ENCODE measurements around the gene NFASC. TPM values are rescaled to one million over a fixed set of nuclear protein-coding genes. Genes with fewer than 3 reads are reported as not detected.

The NFASC gene
- total and polyA plus RNA-seq, 2 experiments from 2014 or later, result 3.9 to 11.7 TPM

GRCh38 chr1:205062319-205062718, 191.7 kb downstream of the NFASC start (continued):
- TF ChIP-seq CTCF (conservative IDR thresholded peaks at IDR 0.05; ENCODE audit: low read depth in 2 of 2), result no peak
- TF ChIP-seq ZNF114 (CRISPR knock-in tag; IDR thresholded peaks at IDR 0.05), result no peak
- no peak for TF ChIP-seq ZNF331 (CRISPR knock-in tag; IDR thresholded peaks at IDR 0.05; ENCODE audit: low read depth)
- TF ChIP-seq STAT1 (IDR thresholded peaks at IDR 0.05; ENCODE audit: unreplicated experiment), result no peak
- TF ChIP-seq ETS1 (IDR thresholded peaks at IDR 0.05), result no peak
- no peak for TF ChIP-seq EZH2phosphoT487 (IDR thresholded peaks at IDR 0.05; ENCODE audit: unreplicated experiment)
- no peak for TF ChIP-seq EZH2 (IDR thresholded peaks at IDR 0.05; ENCODE audit: low read depth, unreplicated experiment)
- no peak for TF ChIP-seq POLR2AphosphoS5 (IDR thresholded peaks at IDR 0.05; ENCODE audit: low read depth)

GRCh38 chr1:205062895-205063294, 192.2 kb downstream of the NFASC start:
- no peaks in the 10 kb centered on the region for H3K36me3 ChIP-seq (ENCODE audit: insufficient read depth)
- H3K27me3 Mint-ChIP-seq (ENCODE audit: insufficient read depth, low read depth, poor library complexity), result peaks cover 10% of the 10 kb centered on the region
- no peaks in the 10 kb centered on the region for H3K9me3 Mint-ChIP-seq
- TF ChIP-seq ETS1 (IDR thresholded peaks at IDR 0.05), result no peak
- no peak for TF ChIP-seq ZNF114 (CRISPR knock-in tag; IDR thresholded peaks at IDR 0.05)
- no peak for TF ChIP-seq CTCF (conservative IDR thresholded peaks at IDR 0.05; ENCODE audit: low read depth in 2 of 2)
- TF ChIP-seq CREB1 (CRISPR knock-in tag; IDR thresholded peaks at IDR 0.05; ENCODE audit: low read depth), result no peak
- TF ChIP-seq NANOG (IDR thresholded peaks at IDR 0.05; ENCODE audit: borderline replicate concordance), result no peak
- no peak for TF ChIP-seq JUNB (IDR thresholded peaks at IDR 0.05; ENCODE audit: unreplicated experiment)
- TF ChIP-seq REST (IDR thresholded peaks at IDR 0.05; ENCODE audit: unreplicated experiment), result no peak
- TF ChIP-seq STAT1 (IDR thresholded peaks at IDR 0.05; ENCODE audit: unreplicated experiment), result no peak

More at GRCh38 chr1:205062895-205063294, 192.2 kb downstream of the NFASC start:
- Histone ChIP-seq H3K4me3 (no peak overlapping the region), H4K20me1 (replicated peaks; ENCODE audit: insufficient read depth) (no peaks in the 10 kb centered on the region), H2AFZ (no peak overlapping the region), H3K9me2 (ENCODE audit: insufficient read depth) (no peaks in the 10 kb centered on the region), H3K4me1 (ENCODE audit: insufficient read depth) (no peaks in the 10 kb centered on the region), H3F3A (replicated peaks; ENCODE audit: low read depth) (no peaks in the 10 kb centered on the region), H3K4me2 (no peak overlapping the region), H3K27ac (ENCODE audit: low read depth) (no peak overlapping the region), H3K79me2 (replicated peaks; ENCODE audit: insufficient read depth) (no peaks in the 10 kb centered on the region), H3K27me3 (ENCODE audit: insufficient read depth) (no peaks in the 10 kb centered on the region)
- Mint-ChIP-seq H3K36me3 (ENCODE audit: low read depth) (no peaks in the 10 kb centered on the region), H3K4me1 (peaks cover 14% of the 10 kb centered on the region), H3K4me3 (no peak overlapping the region), H3K27ac (no peak overlapping the region)
- DNase-seq (ENCODE audit: low spot score) (no peak), ATAC-seq (no peak)
